Measurements from ENCODE around the gene CCR5. TPM values are rescaled to one million over a fixed set of nuclear protein-coding genes. Genes with fewer than 3 reads are reported as not detected.
"Not testable (repeated sequence)": the region's sequence is repeated elsewhere in the genome, so short reads cannot be mapped to it uniquely, and the experiment has no call there.

Gene CCR5
- 0.27 and 0.55 TPM in 2 replicates for total RNA-seq

GRCh38 chr3:46370839-46371518 lies at the start of gene CCR5:
CCR5 (plus strand) TSS chr3:46370946; CDS start chr3:46372903, 1,957 bp downstream.
- Mint-ChIP-seq H3K27me3 (peaks cover 2% of the 10 kb centered on the region), H3K4me1 (peaks cover 37% of the 10 kb centered on the region), H3K36me3 (ENCODE audit: low read depth) (no peaks in the 10 kb centered on the region), H3K27ac (peak within 1 kb of the TSS; percentile 3), H3K4me3 (no peak within 1 kb of the TSS), H3K9me3 (no peaks in the 10 kb centered on the region)
- no peak for TF ChIP-seq CTCF (IDR thresholded peaks at IDR 0.05)
- intact Hi-C loops (cut with micrococcal nuclease), result loop anchor here (10.0 kb wide), 1 partner anchor 606 kb away; no protein-coding TSS in a partner anchor
- DNase-seq (no peak), ATAC-seq (ENCODE audit: low read depth) (no peak)
- ChIA-PET CTCF (interaction anchor here (0.7 to 6.5 kb wide), 14 partner anchors 7 to 285 kb away, joined by 3 to 129 read pairs (median 7); partner anchors contain the start of gene CCR1), POLR2A (interaction anchor here (0.5 to 0.8 kb wide), 3 partner anchors 187 to 452 kb away, joined by 3 read pairs; no protein-coding TSS in a partner anchor)

- POLR2A ChIA-PET, result interaction anchor here (0.7 to 0.9 kb wide), 2 partner anchors 22 to 217 kb away, joined by 3 to 6 read pairs; no protein-coding TSS in a partner anchor
- intact Hi-C loops (cut with micrococcal nuclease), result loop anchor here (2.0 to 5.0 kb wide), 2 partner anchors 21 to 41 kb away; no protein-coding TSS in a partner anchor
- no peak for DNase-seq
- H3K9me3 Mint-ChIP-seq, result peaks cover 5% of the 10 kb centered on the region
- peaks cover 55% of the 10 kb centered on the region for H3K4me1 Mint-ChIP-seq
- CTCF ChIA-PET, result interaction anchor here (1.6 to 1.7 kb wide), 2 partner anchors 30 to 45 kb away, joined by 3 to 5 read pairs; no protein-coding TSS in a partner anchor
- H3K36me3 Mint-ChIP-seq (ENCODE audit: low read depth), result no peaks in the 10 kb centered on the region
- H3K27me3 Mint-ChIP-seq, result no peaks in the 10 kb centered on the region
- peak overlapping the region; percentile 52 for H3K4me3 Mint-ChIP-seq
- no peak for TF ChIP-seq CTCF (IDR thresholded peaks at IDR 0.05)
- peak; percentile 76 for ATAC-seq (ENCODE audit: low read depth)
- H3K27ac Mint-ChIP-seq, result peak overlapping the region; percentile 19
Measured at GRCh38 chr3:46321461-46322104, 49.2 kb upstream of the CCR5 start.

- H3K27ac Mint-ChIP-seq, result no peak overlapping the region
- CTCF ChIA-PET, result no interaction called here
Measured at GRCh38 chr3:46324036-46324435, 46.7 kb upstream of the CCR5 start.

GRCh38 chr3:46325645-46326300 lies 45.0 kb upstream of the CCR5 start:
- intact Hi-C loops (cut with micrococcal nuclease), result no loop called here
- DNase-seq (no peak), ATAC-seq (ENCODE audit: low read depth) (no peak)
- H3K9me3 Mint-ChIP-seq, result no peaks in the 10 kb centered on the region
- no peak overlapping the region for H3K4me3 Mint-ChIP-seq
- H3K36me3 Mint-ChIP-seq (ENCODE audit: low read depth), result no peaks in the 10 kb centered on the region
- no peak for TF ChIP-seq CTCF (IDR thresholded peaks at IDR 0.05)
- H3K27ac Mint-ChIP-seq, result no peak overlapping the region
- no peaks in the 10 kb centered on the region for H3K27me3 Mint-ChIP-seq
- ChIA-PET POLR2A (no interaction called here), CTCF (no interaction called here)
- peaks cover 35% of the 10 kb centered on the region for H3K4me1 Mint-ChIP-seq

More at GRCh38 chr3:46324036-46324435, 46.7 kb upstream of the CCR5 start:
- DNase-seq (no peak), ATAC-seq (ENCODE audit: low read depth) (no peak)
- no peaks in the 10 kb centered on the region for H3K9me3 Mint-ChIP-seq
- H3K4me1 Mint-ChIP-seq, result peaks cover 41% of the 10 kb centered on the region
- intact Hi-C loops (cut with micrococcal nuclease), result loop anchor here (5.0 kb wide), 1 partner anchor 38 kb away; no protein-coding TSS in a partner anchor
- TF ChIP-seq CTCF (IDR thresholded peaks at IDR 0.05), result no peak
- no peaks in the 10 kb centered on the region for H3K27me3 Mint-ChIP-seq
- H3K4me3 Mint-ChIP-seq, result no peak overlapping the region
- no peaks in the 10 kb centered on the region for H3K36me3 Mint-ChIP-seq (ENCODE audit: low read depth)
- POLR2A ChIA-PET, result no interaction called here

GRCh38 chr3:46330676-46331075 lies 40.1 kb upstream of the CCR5 start:
- H3K36me3 Mint-ChIP-seq (ENCODE audit: low read depth); intact Hi-C loops (cut with micrococcal nuclease); H3K4me1 Mint-ChIP-seq; H3K9me3 Mint-ChIP-seq; DNase-seq; ATAC-seq (ENCODE audit: low read depth); H3K27ac Mint-ChIP-seq; H3K4me3 Mint-ChIP-seq; H3K27me3 Mint-ChIP-seq; POLR2A ChIA-PET; CTCF ChIA-PET: not testable (repeated sequence)
